RPMI8226 (cell line): ENCODE data around the gene ARL5C.
"Not testable (repeated sequence)": the region's sequence is repeated elsewhere in the genome, so short reads cannot be mapped to it uniquely, and the experiment has no call there.

Source experiments
- DNase-seq: peaks from one replicate; pipeline ENCODE4 v3.0.0-alpha.2; 2015

The ARL5C gene

GRCh38 chr17:39139161-39139511 is 26.8 kb downstream of the ARL5C start:
- DNase-seq, result no peak

GRCh38 chr17:39138431-39139160 is 27.4 kb downstream of the ARL5C start:
- DNase-seq, result no peak

- DNase-seq, result no peak
Measured at GRCh38 chr17:39134878-39135277, 31.1 kb downstream of the ARL5C start.

GRCh38 chr17:39132192-39132610 is 33.8 kb downstream of the ARL5C start:
- DNase-seq, result no peak

- no peak for DNase-seq
Measured at GRCh38 chr17:39131616-39132015, 34.3 kb downstream of the ARL5C start.

GRCh38 chr17:39130205-39130604 is 35.8 kb downstream of the ARL5C start:
- DNase-seq, result no peak

GRCh38 chr17:39129544-39129943 is 36.4 kb downstream of the ARL5C start:
- not testable (repeated sequence) for DNase-seq

GRCh38 chr17:39126436-39126835 is 39.5 kb downstream of the ARL5C start:
- no peak for DNase-seq

- no peak for DNase-seq
Measured at GRCh38 chr17:39125143-39125875, 40.7 kb downstream of the ARL5C start.

- DNase-seq, result peak; percentile 66
Measured at GRCh38 chr17:39123627-39124026, 42.3 kb downstream of the ARL5C start.

- DNase-seq, result no peak
Measured at GRCh38 chr17:39122991-39123390, 43.0 kb downstream of the ARL5C start.

GRCh38 chr17:39121919-39122318 is 44.0 kb downstream of the ARL5C start:
- not testable (repeated sequence) for DNase-seq

GRCh38 chr17:39118674-39119419 is 47.1 kb downstream of the ARL5C start:
- peak; percentile 85 for DNase-seq

- no peak for DNase-seq
Measured at GRCh38 chr17:39116224-39116623, 49.7 kb downstream of the ARL5C start.

- no peak for DNase-seq
Measured at GRCh38 chr17:39115135-39115534, 50.8 kb downstream of the ARL5C start.

GRCh38 chr17:39114723-39115122 is 51.2 kb downstream of the ARL5C start:
- DNase-seq, result no peak

GRCh38 chr17:39113871-39114270 is 52.1 kb downstream of the ARL5C start:
- no peak for DNase-seq

GRCh38 chr17:39110435-39111136 is 55.4 kb downstream of the ARL5C start:
- peak; percentile 37 for DNase-seq

GRCh38 chr17:39108461-39109375 is 57.2 kb downstream of the ARL5C start:
- no peak for DNase-seq

GRCh38 chr17:39107973-39108372 is 58.0 kb downstream of the ARL5C start:
- DNase-seq, result no peak

GRCh38 chr17:39107155-39107554 is 58.8 kb downstream of the ARL5C start:
- DNase-seq, result no peak
